CD4-positive, alpha-beta T cell (primary cell): ENCODE results near the gene SOSTDC1. TPM values are rescaled to one million over a fixed set of nuclear protein-coding genes. Genes with fewer than 3 reads are reported as not detected.

Experiments used
- ATAC-seq: fragments of 200-7000 bp; cut with Tn5 transposase; one replicate; pipeline ENCODE4 v1.10.0; 2022; ENCODE audit warnings: mild to moderate bottlenecking; ENCODE audit not compliant: poor library complexity
- CTCF ChIA-PET: fragments of 350-600 bp; sonication (Branson Sonifier 250); formaldehyde crosslinking; loops from one replicate; lab custom pipeline; 2021; ENCODE audit warnings: antibody characterized with exemption, inconsistent platforms; lab: Charles Lee
- POLR2A ChIA-PET: fragments of 350-600 bp; sonication (Branson Sonifier 250); formaldehyde crosslinking; loops from one replicate; lab custom pipeline; 2021; ENCODE audit warnings: antibody characterized with exemption, inconsistent platforms; lab: Charles Lee
- DNase-seq, 14 experiments: peaks; one replicate each; pipeline ENCODE4 v3.0.0-alpha.2; 2013 to 2020; ENCODE audit warnings: mixed read lengths in 2 of 14
- H3K27ac ChIP-seq, 2 donors: one replicate each; pipeline versions ENCODE4 v1.5.1 to v1.7.0; 2013; ENCODE audit warnings: low read length in 2 of 2, low read depth in 1 of 2, mild to moderate bottlenecking in 1 of 2
- H3K27me3 ChIP-seq, 2 experiments: 1 replicate in 1 of 2; 2 replicates in 1 of 2; pipeline versions ENCODE4 v1.6.1 to v1.7.0; 2013; ENCODE audit warnings: low read length in 2 of 2, control low read depth in 1 of 2, mild to moderate bottlenecking in 1 of 2, moderate library complexity in 1 of 2; ENCODE audit not compliant: insufficient read depth in 2 of 2, control insufficient read depth in 1 of 2
- H3K36me3 ChIP-seq: one replicate; pipeline ENCODE4 v1.6.1; 2013; ENCODE audit warnings: low read length, control low read depth; ENCODE audit not compliant: insufficient read depth
- H3K4me1 ChIP-seq: one replicate; pipeline ENCODE4 v1.6.1; 2013; ENCODE audit warnings: low read length, control low read depth; ENCODE audit not compliant: insufficient read depth
- H3K4me3 ChIP-seq: one replicate; pipeline ENCODE4 v1.5.1; 2013; ENCODE audit warnings: mild to moderate bottlenecking, low read length, moderate library complexity
- H3K9me3 ChIP-seq, 2 experiments: 1 replicate in 1 of 2; 2 replicates in 1 of 2; pipeline versions ENCODE4 v1.6.1 to v1.7.0; 2013; ENCODE audit warnings: low read length in 2 of 2, mild to moderate bottlenecking in 2 of 2, control low read depth in 1 of 2, moderate library complexity in 1 of 2; ENCODE audit not compliant: control insufficient read depth in 1 of 2, insufficient read depth in 1 of 2
- H3K27ac Mint-ChIP-seq: one replicate; pipeline ENCODE4 v1.8.0; 2020; ENCODE audit warnings: mixed read lengths
- H3K27me3 Mint-ChIP-seq: one replicate; pipeline ENCODE4 v1.8.0; 2021; ENCODE audit warnings: mixed read lengths
- H3K36me3 Mint-ChIP-seq: one replicate; pipeline ENCODE4 v1.8.0; 2021; ENCODE audit warnings: low read depth, mixed read lengths
- H3K4me1 Mint-ChIP-seq: one replicate; pipeline ENCODE4 v1.8.0; 2021; ENCODE audit warnings: low read depth, mixed read lengths
- H3K4me3 Mint-ChIP-seq: one replicate; pipeline ENCODE4 v1.8.0; 2020; ENCODE audit warnings: mild to moderate bottlenecking, mixed read lengths
- H3K9me3 Mint-ChIP-seq: one replicate; pipeline ENCODE4 v1.8.0; 2020; ENCODE audit warnings: mixed read lengths
- CTCF ChIP-seq: fragments of 200-600 bp; IDR thresholded peaks from one replicate; pipeline ENCODE4 v1.8.0; 2022; ENCODE audit warnings: antibody characterized with exemption, mild to moderate bottlenecking
- intact Hi-C, 2 experiments: fragments of 100-400 bp; cut with DNase I in 1 of 2; cut with micrococcal nuclease in 1 of 2; formaldehyde crosslinking; loops; one replicate each; pipeline versions ENCODE4 v1.15.1 to v1.9.0; 2023 to 2025; cut with DNase I, micrococcal nuclease
- total RNA-seq, 174 experiments: library from RNA in 2 of 174; stranded (reverse) in 2 of 174; gene quantifications; one replicate each; pipeline ENCODE4 v1.2.3 and lab custom pipeline; 2021 to 2026

Gene SOSTDC1
- total RNA-seq, 2 experiments from 2014 or later = not detected

- no peaks in the 10 kb centered on the region for H3K9me3 ChIP-seq
- no peaks in the 10 kb centered on the region for H3K9me3 Mint-ChIP-seq
- no peak overlapping the region for H3K4me3 ChIP-seq
- H3K27ac ChIP-seq = no peak overlapping the region
- H3K36me3 ChIP-seq = no peaks in the 10 kb centered on the region
- H3K4me1 ChIP-seq = no peaks in the 10 kb centered on the region
- H3K36me3 Mint-ChIP-seq = no peaks in the 10 kb centered on the region
- ChIA-PET POLR2A (no interaction called here), CTCF (no interaction called here)
- no peaks in the 10 kb centered on the region for H3K27me3 ChIP-seq
- DNase-seq (no peak), ATAC-seq (no peak)
- H3K4me3 Mint-ChIP-seq = no peak overlapping the region
- TF ChIP-seq CTCF = no peak
- H3K4me1 Mint-ChIP-seq = no peaks in the 10 kb centered on the region
- no peak overlapping the region for H3K27ac Mint-ChIP-seq
- intact Hi-C loops = no loop called here
- H3K27me3 Mint-ChIP-seq = peaks cover 5% of the 10 kb centered on the region
Observed at GRCh38 chr7:16479591-16479990, 14.1 kb upstream of the SOSTDC1 start.

- no peak for DNase-seq
- no peaks in the 10 kb centered on the region for H3K9me3 ChIP-seq
- Mint-ChIP-seq H3K4me3 (no peak overlapping the region), H3K4me1 (no peaks in the 10 kb centered on the region), H3K9me3 (no peaks in the 10 kb centered on the region), H3K27me3 (peaks cover 5% of the 10 kb centered on the region), H3K36me3 (no peaks in the 10 kb centered on the region), H3K27ac (no peak overlapping the region)
- H3K4me1 ChIP-seq = no peaks in the 10 kb centered on the region
- no peaks in the 10 kb centered on the region for H3K36me3 ChIP-seq
- intact Hi-C loops = no loop called here
- ChIA-PET CTCF (no interaction called here), POLR2A (no interaction called here)
- no peaks in the 10 kb centered on the region for H3K27me3 ChIP-seq
- no peak for TF ChIP-seq CTCF
- ATAC-seq = no peak
- no peak overlapping the region for H3K27ac ChIP-seq
- no peak overlapping the region for H3K4me3 ChIP-seq
Observed at GRCh38 chr7:16479161-16479560, 13.6 kb upstream of the SOSTDC1 start.

DNA sequence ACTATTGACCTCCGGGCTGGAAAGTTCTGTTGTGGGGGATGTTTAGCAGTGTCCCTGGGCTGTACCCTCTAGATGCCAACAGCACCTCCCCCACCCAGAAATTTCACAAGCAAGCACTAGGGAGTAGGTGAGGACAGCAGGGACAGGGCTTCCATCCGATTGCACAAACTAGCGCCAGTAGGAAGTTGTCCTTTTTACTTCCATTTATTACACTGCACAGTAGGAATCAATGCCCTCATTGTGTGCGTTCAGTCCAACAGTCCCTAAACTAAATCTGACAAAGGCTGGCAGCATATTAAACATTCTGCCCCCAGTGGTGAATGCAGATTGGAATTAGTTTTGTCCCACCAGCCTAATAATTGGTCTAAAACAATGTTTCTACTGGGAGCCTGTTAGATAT lies 6.4 kb upstream of the SOSTDC1 start:
- H3K4me1 ChIP-seq = no peaks in the 10 kb centered on the region
- no peak overlapping the region for H3K27ac Mint-ChIP-seq

More for the DNA sequence above, 6.4 kb upstream of the SOSTDC1 start:
- no peak overlapping the region for H3K4me3 ChIP-seq
- no peak overlapping the region for H3K4me3 Mint-ChIP-seq
- H3K27me3 ChIP-seq = no peaks in the 10 kb centered on the region
- no peaks in the 10 kb centered on the region for H3K4me1 Mint-ChIP-seq
- no peaks in the 10 kb centered on the region for H3K9me3 ChIP-seq
- H3K27me3 Mint-ChIP-seq = peaks cover 5% of the 10 kb centered on the region
- DNase-seq (no peak), ATAC-seq (no peak)
- intact Hi-C loops = no loop called here
- no peak for TF ChIP-seq CTCF
- POLR2A ChIA-PET = no interaction called here
- no peak overlapping the region for H3K27ac ChIP-seq
- H3K9me3 Mint-ChIP-seq = no peaks in the 10 kb centered on the region
- CTCF ChIA-PET = no interaction called here
- no peaks in the 10 kb centered on the region for H3K36me3 ChIP-seq
- no peaks in the 10 kb centered on the region for H3K36me3 Mint-ChIP-seq
